Endothelial cell of umbilical vein (primary cell): ENCODE data around the gene PTPN22. TPM values are rescaled to one million over a fixed set of nuclear protein-coding genes. Genes with fewer than 3 reads are reported as not detected.

Experiments
- BruUV-seq: library from RNA; stranded (reverse); fragments of 400-500 nt; replicated peaks from 2 replicates; lab custom pipeline; 2021; lab: Mats Ljungman, UMichigan
- CTCF ChIA-PET: fragments of 300-600, 350-600 bp; sonication (Branson Sonifier 250); formaldehyde crosslinking; loops from one replicate; lab custom pipeline; 2021; ENCODE audit warnings: antibody characterized with exemption, inconsistent platforms; lab: Charles Lee
- POLR2A ChIA-PET: fragments of 300-600, 350-600 bp; sonication (Branson Sonifier 250); formaldehyde crosslinking; loops from one replicate; lab custom pipeline; 2021; ENCODE audit warnings: antibody characterized with exemption, inconsistent platforms; lab: Charles Lee
- DNase-seq: peaks from one replicate; pipeline ENCODE4 v3.0.0-alpha.2; 2011; ENCODE audit warnings: low read depth, low spot score
- FAIRE-seq: peaks from 2 replicates; lab custom pipeline; 2011; peaks lifted over from hg19 to GRCh38; lab: Jason Lieb, UNC
- H2AFZ ChIP-seq: 2 replicates; pipeline ENCODE4 v1.6.0; 2012; ENCODE audit warnings: low read depth, low read length, control low read depth, inconsistent platforms
- H3K27ac ChIP-seq: 2 replicates; pipeline ENCODE4 v1.5.1; 2011; ENCODE audit warnings: low read depth, mild to moderate bottlenecking, control low read depth, low read length, moderate library complexity; ENCODE audit not compliant: insufficient read depth
- H3K27me3 ChIP-seq, 2 experiments: 2 replicates each; pipeline versions ENCODE4 v1.6.0 to v1.6.1; 2011; ENCODE audit warnings: low read length in 2 of 2, mixed read lengths in 1 of 2; ENCODE audit not compliant: control insufficient read depth in 2 of 2, insufficient read depth in 2 of 2
- H3K36me3 ChIP-seq, 2 experiments: 2 replicates in 1 of 2; 3 replicates in 1 of 2; pipeline ENCODE4 v1.5.1; 2011; ENCODE audit warnings: low read length in 2 of 2, mild to moderate bottlenecking in 1 of 2, moderate library complexity in 1 of 2; ENCODE audit not compliant: control insufficient read depth in 2 of 2, insufficient read depth in 2 of 2; ENCODE audit errors: extremely low read depth in 1 of 2
- H3K4me1 ChIP-seq: 3 replicates; pipeline ENCODE4 v1.5.1; 2011; ENCODE audit warnings: mild to moderate bottlenecking, low read length; ENCODE audit not compliant: control insufficient read depth, insufficient read depth; ENCODE audit errors: extremely low read depth
- H3K4me2 ChIP-seq: 2 replicates; pipeline ENCODE4 v1.6.1; 2011; ENCODE audit warnings: low read length, control low read depth, mixed read lengths; ENCODE audit not compliant: insufficient read depth
- H3K4me3 ChIP-seq, 3 experiments: fragments of 200-600 bp in 1 of 3; sonication (generic), shearing (Covaris generic) in 1 of 3; replicated peaks in 1 of 3; 2 replicates each; pipeline ENCODE4 v1.5.1; 2011 to 2016; ENCODE audit warnings: control low read depth in 3 of 3, low read length in 3 of 3, mild to moderate bottlenecking in 2 of 3, inconsistent platforms in 1 of 3, low read depth in 1 of 3, moderate library complexity in 1 of 3; ENCODE audit not compliant: insufficient read depth in 1 of 3
- H3K79me2 ChIP-seq: 2 replicates; pipeline ENCODE4 v1.6.0; 2012; ENCODE audit warnings: low read length, inconsistent platforms; ENCODE audit not compliant: control insufficient read depth, insufficient read depth
- H3K9ac ChIP-seq: replicated peaks from 2 replicates; pipeline ENCODE3; 2011; ENCODE audit warnings: low read length, control low read depth; ENCODE audit not compliant: insufficient read depth; ENCODE audit errors: extremely low read depth
- H3K9me1 ChIP-seq: replicated peaks from 3 replicates; pipeline ENCODE4 v1.6.0; 2011; ENCODE audit warnings: mild to moderate bottlenecking, low read length; ENCODE audit not compliant: control insufficient read depth, insufficient read depth; ENCODE audit errors: extremely low read depth
- H3K9me3 ChIP-seq: replicated peaks from 2 replicates; pipeline ENCODE4 v1.5.1; 2012; ENCODE audit warnings: low read length, inconsistent platforms; ENCODE audit not compliant: control insufficient read depth, insufficient read depth
- H4K20me1 ChIP-seq: replicated peaks from 2 replicates; pipeline ENCODE3; 2011; ENCODE audit warnings: mild to moderate bottlenecking, low read length; ENCODE audit not compliant: control insufficient read depth, insufficient read depth; ENCODE audit errors: extremely low read depth
- EZH2 ChIP-seq: IDR thresholded peaks from 2 replicates; pipeline ENCODE4 v1.6.1; 2012; ENCODE audit warnings: borderline replicate concordance, low read depth, mild to moderate bottlenecking, moderate library complexity, low read length, inconsistent platforms; ENCODE audit not compliant: severe bottlenecking
- FOS ChIP-seq: IDR thresholded peaks from 2 replicates; pipeline ENCODE4 v1.6.1; 2011; ENCODE audit warnings: mild to moderate bottlenecking, low read length, moderate library complexity, borderline replicate concordance; ENCODE audit not compliant: insufficient read depth
- GATA2 ChIP-seq: IDR thresholded peaks from 2 replicates; pipeline ENCODE4 v1.7.0; 2011; ENCODE audit warnings: low read depth, mild to moderate bottlenecking, moderate library complexity, mixed read lengths, low read length; ENCODE audit not compliant: insufficient read length, insufficient read depth
- JUN ChIP-seq: IDR thresholded peaks from 2 replicates; pipeline ENCODE4 v1.6.1; 2011; ENCODE audit warnings: borderline replicate concordance, low read depth; ENCODE audit not compliant: insufficient read length, insufficient read depth
- MYC ChIP-seq: IDR thresholded peaks from one replicate; pipeline ENCODE4 v1.6.1; 2011; ENCODE audit warnings: mild to moderate bottlenecking, low read depth, low read length
- POLR2A ChIP-seq: IDR thresholded peaks from 2 replicates; pipeline ENCODE4 v1.6.1; 2012; ENCODE audit warnings: low read depth, mild to moderate bottlenecking, control low read depth, low read length
- POLR2AphosphoS5 ChIP-seq: IDR thresholded peaks from 2 replicates; pipeline ENCODE4 v1.6.1; 2012; ENCODE audit warnings: low read depth, mild to moderate bottlenecking, control low read depth, low read length, moderate library complexity; ENCODE audit not compliant: insufficient read depth
- dilution Hi-C: fragments of 300-500 bp; cut with MboI; formaldehyde crosslinking; loops from one replicate; pipeline ENCODE4 v1.15.0; 2019; ENCODE audit warnings: low sequenced_read_pairs; ENCODE audit not compliant: extremely low pct_ligation_motif_present
- intact Hi-C: fragments of 100-400 bp; cut with micrococcal nuclease; formaldehyde crosslinking; loops from one replicate; pipeline ENCODE4 v1.10.0; 2022
- polyA plus RNA-seq, 4 experiments: library from polyadenylated mRNA; depleted of rRNA in 3 of 4; stranded (reverse) in 3 of 4; unstranded in 1 of 4; fragments of >200 nt; gene quantifications; 2 replicates each; pipeline versions ENCODE4 v1.2.1 to v1.2.3, GENCODE V29; 2011 to 2012; ENCODE audit warnings: missing spikeins in 1 of 4
- total RNA-seq: library from RNA; stranded (reverse); gene quantifications from 2 replicates; pipeline ENCODE4 v1.2.3, GENCODE V29; 2021
- TF ChIP-seq, protein P1 (sequence below): IDR thresholded peaks from 2 replicates; pipeline ENCODE4 v1.6.1; 2011; ENCODE audit not compliant: insufficient read depth, insufficient read length
- TF ChIP-seq, protein P2 (sequence below), 2 donors: IDR thresholded peaks; 1 replicate in 1 of 2; 2 replicates in 1 of 2; pipeline ENCODE4 v1.5.1; 2011; ENCODE audit warnings: low read length in 2 of 2, mild to moderate bottlenecking in 2 of 2, moderate library complexity in 2 of 2, control low read depth in 1 of 2, inconsistent platforms in 1 of 2, low read depth in 1 of 2; ENCODE audit not compliant: insufficient read depth in 1 of 2; ENCODE audit errors: extremely low read depth in 1 of 2

Gene PTPN22
- total and polyA plus RNA-seq, 2 donors (not counting 3 experiments of a cell fraction or from before 2014, with no cell fraction given) = not detected

DNA sequence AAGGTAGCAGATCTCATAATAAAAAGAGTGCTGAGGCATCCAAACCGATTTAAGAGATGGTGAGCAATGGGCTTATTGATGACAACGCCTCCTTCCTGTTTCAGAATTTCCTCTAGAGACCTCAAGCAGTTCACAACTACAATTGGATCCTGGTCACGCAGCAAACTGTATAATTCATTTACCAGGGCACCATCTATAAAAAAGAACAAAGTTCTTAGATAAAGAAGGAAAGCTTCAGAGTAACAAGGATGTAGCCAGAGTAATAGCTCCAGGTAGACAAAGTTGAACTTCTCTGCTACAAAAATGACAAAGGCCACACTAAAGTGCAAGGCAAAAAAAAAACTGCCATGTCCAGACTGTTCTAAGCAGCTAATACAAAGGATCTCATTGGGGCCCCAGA lies 29.7 kb upstream of the PTPN22 start:
- H3K4me3 ChIP-seq = no peak overlapping the region
- no peak overlapping the region for H3K27ac ChIP-seq
- no peaks in the 10 kb centered on the region for H3K9me1 ChIP-seq
- no peak overlapping the region for H2AFZ ChIP-seq
- peaks cover 25% of the 10 kb centered on the region for H3K79me2 ChIP-seq
- intact Hi-C loops (loop anchor here (10.0 kb wide), 1 partner anchor 1186 kb away; the partner anchor contains the start of gene PPM1J), dilution Hi-C loops (no loop called here)
- H3K36me3 ChIP-seq = peaks cover 14% of the 10 kb centered on the region in 2 experiments
- ChIA-PET CTCF (interaction anchor here (0.6 to 4.8 kb wide), 4 partner anchors 11 to 66 kb away, joined by 3 to 54 read pairs (median 6); partner anchors contain the start of gene HIPK1), POLR2A (no interaction called here)
- BruUV-seq = no TSS peak
- no peaks in the 10 kb centered on the region for H3K27me3 ChIP-seq
- no peaks in the 10 kb centered on the region for H3K9me3 ChIP-seq
- no peaks in the 10 kb centered on the region for H4K20me1 ChIP-seq
- FAIRE-seq (no peak), DNase-seq (no peak)
- H3K4me2 ChIP-seq = no peak overlapping the region
- no peak overlapping the region for H3K9ac ChIP-seq
- H3K4me1 ChIP-seq = peaks cover 16% of the 10 kb centered on the region
- TF ChIP-seq, protein P1, sequence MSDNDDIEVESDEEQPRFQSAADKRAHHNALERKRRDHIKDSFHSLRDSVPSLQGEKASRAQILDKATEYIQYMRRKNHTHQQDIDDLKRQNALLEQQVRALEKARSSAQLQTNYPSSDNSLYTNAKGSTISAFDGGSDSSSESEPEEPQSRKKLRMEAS = no peak
- TF ChIP-seq, protein P2, sequence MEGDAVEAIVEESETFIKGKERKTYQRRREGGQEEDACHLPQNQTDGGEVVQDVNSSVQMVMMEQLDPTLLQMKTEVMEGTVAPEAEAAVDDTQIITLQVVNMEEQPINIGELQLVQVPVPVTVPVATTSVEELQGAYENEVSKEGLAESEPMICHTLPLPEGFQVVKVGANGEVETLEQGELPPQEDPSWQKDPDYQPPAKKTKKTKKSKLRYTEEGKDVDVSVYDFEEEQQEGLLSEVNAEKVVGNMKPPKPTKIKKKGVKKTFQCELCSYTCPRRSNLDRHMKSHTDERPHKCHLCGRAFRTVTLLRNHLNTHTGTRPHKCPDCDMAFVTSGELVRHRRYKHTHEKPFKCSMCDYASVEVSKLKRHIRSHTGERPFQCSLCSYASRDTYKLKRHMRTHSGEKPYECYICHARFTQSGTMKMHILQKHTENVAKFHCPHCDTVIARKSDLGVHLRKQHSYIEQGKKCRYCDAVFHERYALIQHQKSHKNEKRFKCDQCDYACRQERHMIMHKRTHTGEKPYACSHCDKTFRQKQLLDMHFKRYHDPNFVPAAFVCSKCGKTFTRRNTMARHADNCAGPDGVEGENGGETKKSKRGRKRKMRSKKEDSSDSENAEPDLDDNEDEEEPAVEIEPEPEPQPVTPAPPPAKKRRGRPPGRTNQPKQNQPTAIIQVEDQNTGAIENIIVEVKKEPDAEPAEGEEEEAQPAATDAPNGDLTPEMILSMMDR (IDR thresholded peaks at IDR 0.05; ENCODE audit: extremely low read depth in 1 of 2, insufficient read depth in 1 of 2, low read depth in 1 of 2, low read length in 2 of 2) = no peak
- TF ChIP-seq MYC (no peak), EZH2 (no peak), POLR2A (no peak), POLR2AphosphoS5 (no peak), FOS (no peak), GATA2 (no peak), JUN (no peak)
